Panc1 (cell line): ENCODE data around the gene ERFL. TPM values are rescaled to one million over a fixed set of nuclear protein-coding genes. Genes with fewer than 3 reads are reported as not detected.
"Not testable (repeated sequence)": the region's sequence is repeated elsewhere in the genome, so short reads cannot be mapped to it uniquely, and the experiment has no call there.

Experiments used
- ATAC-seq: fragments of 200-7000 bp; cut with Tn5 transposase; 2 replicates; pipeline ENCODE4 v1.9.1; 2020; ENCODE audit warnings: mild to moderate bottlenecking, moderate library complexity
- BruUV-seq: library from RNA; stranded (reverse); fragments of 400-500 nt; replicated peaks from 2 replicates; lab custom pipeline; 2021; lab: Mats Ljungman, UMichigan
- CTCF ChIA-PET: fragments of 300-600 bp; sonication (Branson Sonifier 250); formaldehyde crosslinking; loops from one replicate; lab custom pipeline; 2022; ENCODE audit warnings: antibody characterized with exemption; lab: Charles Lee
- POLR2A ChIA-PET: fragments of 300-600 bp; sonication (Branson Sonifier 250); formaldehyde crosslinking; loops from one replicate; lab custom pipeline; 2022; ENCODE audit warnings: antibody characterized with exemption; lab: Charles Lee
- DNase-seq: peaks from one replicate; pipeline ENCODE4 v3.0.0-alpha.2; 2010; ENCODE audit warnings: low read depth, low spot score
- H3K27ac ChIP-seq: 2 replicates; pipeline ENCODE4 v1.5.1; 2011; ENCODE audit warnings: mild to moderate bottlenecking, low read length, inconsistent platforms
- H3K27me3 ChIP-seq: fragments of 200-500 bp; sonication (Bioruptor generic); 2 replicates; pipeline ENCODE4 v1.6.0; 2014; ENCODE audit warnings: low read length, inconsistent platforms; ENCODE audit not compliant: control insufficient read depth, insufficient read depth
- H3K36me3 ChIP-seq: fragments of 200-500 bp; sonication (Bioruptor generic); 2 replicates; pipeline ENCODE4 v1.5.1; 2014; ENCODE audit warnings: inconsistent platforms, mild to moderate bottlenecking, low read length, moderate library complexity; ENCODE audit not compliant: control insufficient read depth, insufficient read depth
- H3K4me1 ChIP-seq: 2 replicates; pipeline ENCODE4 v1.5.1; 2011; ENCODE audit warnings: inconsistent platforms, mild to moderate bottlenecking, low read length, moderate library complexity; ENCODE audit not compliant: control insufficient read depth, insufficient read depth
- H3K4me3 ChIP-seq, 2 experiments: 2 replicates each; pipeline ENCODE4 v1.5.1; 2011 to 2012; ENCODE audit warnings: low read depth in 2 of 2, low read length in 2 of 2, mild to moderate bottlenecking in 2 of 2, inconsistent platforms in 1 of 2, moderate library complexity in 1 of 2
- H3K9me3 ChIP-seq: fragments of 200-500 bp; sonication (Bioruptor generic); 2 replicates; pipeline ENCODE4 v1.5.1; 2014; ENCODE audit warnings: low read depth, mild to moderate bottlenecking, inconsistent platforms, low read length, moderate library complexity; ENCODE audit not compliant: control insufficient read depth, insufficient read depth
- CTCF ChIP-seq: fragments of 450-650 bp; IDR thresholded peaks from 2 replicates; pipeline ENCODE4 v1.5.1; 2017; ENCODE audit warnings: mild to moderate bottlenecking
- POLR2AphosphoS5 ChIP-seq: IDR thresholded peaks from 2 replicates; pipeline ENCODE4 v1.6.1; 2012; ENCODE audit warnings: mild to moderate bottlenecking, low read depth, low read length, moderate library complexity
- SIN3A ChIP-seq: IDR thresholded peaks from 2 replicates; pipeline ENCODE4 v1.6.1; 2012; ENCODE audit warnings: low read depth, mild to moderate bottlenecking, low read length, moderate library complexity, borderline replicate concordance; ENCODE audit not compliant: insufficient read depth
- TCF7L2 ChIP-seq: IDR thresholded peaks from 2 replicates; pipeline ENCODE4 v1.6.1; 2011; ENCODE audit warnings: mild to moderate bottlenecking, low read depth, low read length, inconsistent platforms
- in situ Hi-C: cut with HindIII; loops from 2 replicates; pipeline ENCODE4 v1.10.0; 2016; ENCODE audit warnings: low sequenced_read_pairs, low pct_unique_long_range_greater_than_20kb
- intact Hi-C: fragments of 100-400 bp; cut with micrococcal nuclease; formaldehyde crosslinking; loops from one replicate; pipeline ENCODE4 v1.10.0; 2022; ENCODE audit not compliant: unreplicated experiment
- total RNA-seq: library from RNA; stranded (reverse); gene quantifications from one replicate; pipeline ENCODE4 v1.2.1, GENCODE V29; 2021; ENCODE audit not compliant: unreplicated experiment
- TF ChIP-seq, protein P1 (sequence below), 2 experiments: IDR thresholded peaks; 2 replicates each; pipeline ENCODE4 v1.6.1; 2011 to 2012; ENCODE audit warnings: low read depth in 2 of 2, control low read depth in 1 of 2, low read length in 1 of 2, mild to moderate bottlenecking in 1 of 2, moderate library complexity in 1 of 2; ENCODE audit not compliant: insufficient read depth in 1 of 2

Gene ERFL
- total RNA-seq, 1 experiment from 2014 or later, result 0.18 TPM

- DNase-seq (no peak), ATAC-seq (no peak)
- Histone ChIP-seq H3K4me1 (no peaks in the 10 kb centered on the region), H3K27ac (no peak overlapping the region), H3K4me3 (peak overlapping the region in 1 of 2 experiments; percentile 23; a peak in 1 of 4 replicates), H3K27me3 (no peaks in the 10 kb centered on the region; the same call in 1 of the 2 replicates), H3K9me3 (no peaks in the 10 kb centered on the region), H3K36me3 (no peaks in the 10 kb centered on the region)
- BruUV-seq, result no TSS peak
- TF ChIP-seq SIN3A, result no peak
- no peak for TF ChIP-seq CTCF
- TF ChIP-seq TCF7L2, result no peak
- TF ChIP-seq, protein P1, sequence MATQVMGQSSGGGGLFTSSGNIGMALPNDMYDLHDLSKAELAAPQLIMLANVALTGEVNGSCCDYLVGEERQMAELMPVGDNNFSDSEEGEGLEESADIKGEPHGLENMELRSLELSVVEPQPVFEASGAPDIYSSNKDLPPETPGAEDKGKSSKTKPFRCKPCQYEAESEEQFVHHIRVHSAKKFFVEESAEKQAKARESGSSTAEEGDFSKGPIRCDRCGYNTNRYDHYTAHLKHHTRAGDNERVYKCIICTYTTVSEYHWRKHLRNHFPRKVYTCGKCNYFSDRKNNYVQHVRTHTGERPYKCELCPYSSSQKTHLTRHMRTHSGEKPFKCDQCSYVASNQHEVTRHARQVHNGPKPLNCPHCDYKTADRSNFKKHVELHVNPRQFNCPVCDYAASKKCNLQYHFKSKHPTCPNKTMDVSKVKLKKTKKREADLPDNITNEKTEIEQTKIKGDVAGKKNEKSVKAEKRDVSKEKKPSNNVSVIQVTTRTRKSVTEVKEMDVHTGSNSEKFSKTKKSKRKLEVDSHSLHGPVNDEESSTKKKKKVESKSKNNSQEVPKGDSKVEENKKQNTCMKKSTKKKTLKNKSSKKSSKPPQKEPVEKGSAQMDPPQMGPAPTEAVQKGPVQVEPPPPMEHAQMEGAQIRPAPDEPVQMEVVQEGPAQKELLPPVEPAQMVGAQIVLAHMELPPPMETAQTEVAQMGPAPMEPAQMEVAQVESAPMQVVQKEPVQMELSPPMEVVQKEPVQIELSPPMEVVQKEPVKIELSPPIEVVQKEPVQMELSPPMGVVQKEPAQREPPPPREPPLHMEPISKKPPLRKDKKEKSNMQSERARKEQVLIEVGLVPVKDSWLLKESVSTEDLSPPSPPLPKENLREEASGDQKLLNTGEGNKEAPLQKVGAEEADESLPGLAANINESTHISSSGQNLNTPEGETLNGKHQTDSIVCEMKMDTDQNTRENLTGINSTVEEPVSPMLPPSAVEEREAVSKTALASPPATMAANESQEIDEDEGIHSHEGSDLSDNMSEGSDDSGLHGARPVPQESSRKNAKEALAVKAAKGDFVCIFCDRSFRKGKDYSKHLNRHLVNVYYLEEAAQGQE (IDR thresholded peaks at IDR 0.05; ENCODE audit: insufficient read depth in 1 of 2, low read depth in 2 of 2, low read length in 1 of 2), result no peak
- TF ChIP-seq POLR2AphosphoS5, result no peak
- in situ Hi-C loops, result no loop called here
- intact Hi-C loops, result no loop called here
- ChIA-PET POLR2A (no interaction called here), CTCF (no interaction called here)
Observed at GRCh38 chr19:41915021-41915775, 13.1 kb downstream of the ERFL start.

- intact Hi-C loops, H3K27ac ChIP-seq, BruUV-seq, H3K36me3 ChIP-seq, H3K9me3 ChIP-seq, H3K4me1 ChIP-seq, CTCF ChIA-PET, DNase-seq, H3K27me3 ChIP-seq, ATAC-seq, in situ Hi-C loops, H3K4me3 ChIP-seq, POLR2A ChIA-PET: not testable (repeated sequence)
Observed at GRCh38 chr19:41914424-41914834, 13.8 kb downstream of the ERFL start.
